Ovary (tissue), 3 donors: ENCODE measurements around the gene PDCD6IP.

Experiments used
- CTCF ChIP-seq, 3 donors: fragments of 450-650 bp in 2 of 3; fragments of 200-600 bp in 1 of 3; IDR thresholded peaks; one replicate each; pipeline versions ENCODE4 v1.5.1 to v1.8.0; 2016 to 2022; ENCODE audit warnings: antibody characterized with exemption in 3 of 3, mild to moderate bottlenecking in 1 of 3
- EP300 ChIP-seq: sonication (generic); formaldehyde crosslinking; IDR thresholded peaks from one replicate; pipeline ENCODE4 v1.6.1; 2017; ENCODE audit warnings: antibody characterized with exemption
- POLR2A ChIP-seq: fragments of 450-650 bp; IDR thresholded peaks from one replicate; pipeline ENCODE4 v1.6.1; 2017; ENCODE audit warnings: antibody characterized with exemption, mild to moderate bottlenecking, moderate library complexity
- donor health status: DM: no; HTN: no; CAD: no.

DNA sequence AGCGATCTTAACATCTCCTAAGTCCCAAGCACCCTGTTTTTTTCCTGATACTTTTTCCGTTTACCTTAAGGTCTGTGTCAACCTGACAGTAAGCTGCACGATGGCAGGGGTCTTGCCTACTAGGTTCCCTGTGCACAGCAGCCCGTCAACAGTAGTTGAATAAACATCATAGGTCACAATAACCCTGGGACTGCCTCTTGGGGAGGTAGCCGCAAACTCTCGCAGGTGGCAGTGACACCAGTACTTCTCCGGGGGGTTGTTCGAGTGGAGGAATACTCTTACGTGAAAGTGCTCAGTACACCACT is 365 bp upstream of the PDCD6IP start:
- TF ChIP-seq CTCF (IDR thresholded peaks at IDR 0.05): no peak
- no peak for TF ChIP-seq POLR2A
- TF ChIP-seq EP300: no peak
